ENCODE data around the gene MET.
A peak's percentile ranks its signal among the peaks of the same experiment; 100 is the strongest.

MET gene

DNA sequence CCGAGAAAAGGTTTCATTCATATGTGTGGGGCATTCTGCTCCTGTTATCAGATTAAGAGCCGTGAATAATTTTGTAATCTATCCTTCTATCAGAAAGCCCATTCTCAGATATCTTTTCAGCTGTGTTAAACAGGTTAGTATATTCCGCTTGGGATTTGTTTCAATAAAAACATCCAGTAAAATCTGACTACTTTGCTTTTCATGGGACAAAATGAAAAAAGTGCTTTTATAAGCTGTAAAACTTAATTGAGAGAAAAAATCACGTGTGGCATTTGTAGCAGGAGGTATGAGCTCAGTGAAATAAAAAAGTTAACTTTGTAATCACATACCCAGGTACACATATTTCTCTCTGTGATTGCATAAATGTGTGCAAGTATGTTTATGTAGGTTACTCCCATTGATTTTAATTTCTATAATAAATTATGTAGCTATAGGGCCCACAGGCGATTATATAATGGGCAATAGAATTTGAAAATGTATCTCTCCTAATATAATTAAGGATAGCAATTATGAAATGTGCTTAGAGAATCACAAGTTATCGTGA is 3.9 kb downstream of the MET start (continued):
- TF ChIP-seq ZNF366 (tag by site-specific recombination; conservative IDR thresholded peaks at IDR 0.05) = peak; percentile 61; the same call in 1 of the 2 replicates
- TF ChIP-seq ZNF843 (tag by site-specific recombination; IDR thresholded peaks at IDR 0.05) = peak; percentile 81

DNA sequence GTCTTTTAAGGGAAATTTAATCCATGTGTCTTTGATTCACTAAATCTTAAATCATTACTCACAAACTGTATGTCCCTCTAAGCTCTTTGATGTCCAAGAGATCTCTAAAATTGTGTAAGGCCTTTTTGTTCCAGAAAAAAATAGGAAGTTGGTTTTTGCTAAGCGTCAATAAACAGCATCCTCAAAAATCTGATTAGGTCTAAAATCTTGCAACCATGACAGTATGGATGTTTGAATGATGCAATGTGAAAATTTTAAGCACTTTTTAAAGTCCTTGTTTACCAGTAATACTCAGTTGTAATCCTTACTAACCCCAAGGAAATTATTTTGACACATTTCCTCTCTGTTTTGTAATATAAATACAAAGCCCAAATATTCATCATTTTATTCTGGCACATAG is 6.8 kb downstream of the MET start:
- Histone ChIP-seq H3K4me3 (ENCODE audit: low read depth, low read length) (no peak overlapping the region), H3K4me1 (ENCODE audit: control insufficient read depth, insufficient read depth, low read length) (peaks cover 18% of the 10 kb centered on the region; the same call in 1 of the 2 replicates), H3K27ac (ENCODE audit: extremely low read depth, low read depth, low read length) (no peak overlapping the region), H3K9me3 (ENCODE audit: control insufficient read depth, insufficient read depth, low read depth, low read length) (no peaks in the 10 kb centered on the region), H3K36me3 (ENCODE audit: control insufficient read depth in 2 of 2, insufficient read depth in 1 of 2, low read length in 2 of 2) (no peaks in the 10 kb centered on the region)
- no peak for TF ChIP-seq WT1 (tag by site-specific recombination; IDR thresholded peaks at IDR 0.05)
- no peak for TF ChIP-seq ZNF416 (tag by site-specific recombination; IDR thresholded peaks at IDR 0.05)
- no peak for TF ChIP-seq ZNF311 (tag by site-specific recombination; IDR thresholded peaks at IDR 0.05; ENCODE audit: borderline replicate concordance)
- TF ChIP-seq ZNF404 (tag by site-specific recombination; IDR thresholded peaks at IDR 0.05) = no peak
- TF ChIP-seq ZNF23 (tag by site-specific recombination; IDR thresholded peaks at IDR 0.05; ENCODE audit: borderline replicate concordance) = no peak
- TF ChIP-seq GLIS2 (tag by site-specific recombination; IDR thresholded peaks at IDR 0.05) = no peak
- no peak for TF ChIP-seq KLF7 (tag by site-specific recombination; IDR thresholded peaks at IDR 0.05; ENCODE audit: borderline replicate concordance)
- ChIA-PET POLR2A (interaction anchor here (1.1 kb wide), 1 partner anchor 16 kb away, joined by 3 read pairs; no protein-coding TSS in a partner anchor), CTCF (interaction anchor here (0.8 to 1.0 kb wide), 2 partner anchors 87 to 108 kb away, joined by 3 read pairs; no protein-coding TSS in a partner anchor)

DNA sequence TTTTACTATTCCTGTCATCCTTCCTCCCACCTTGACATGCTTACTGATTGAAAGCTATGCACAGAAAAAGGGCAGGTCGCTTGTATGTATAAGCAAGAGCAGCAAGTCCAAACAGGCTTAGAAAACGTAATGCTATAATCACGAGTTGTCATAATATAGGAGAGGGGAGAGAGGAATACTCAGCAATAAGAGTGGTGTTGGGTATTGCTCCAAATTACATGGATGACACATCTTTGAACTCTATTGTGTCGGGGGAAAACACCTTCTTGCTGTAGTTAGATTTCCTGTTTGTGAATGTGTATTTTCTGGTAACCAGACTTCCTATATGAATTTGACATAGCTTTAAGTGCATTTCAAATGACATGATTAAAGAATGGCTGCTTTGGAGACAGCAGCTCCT is 7.5 kb downstream of the MET start:
- ChIA-PET CTCF (interaction anchor here (1.0 to 1.6 kb wide), 2 partner anchors 8 to 107 kb away, joined by 3 read pairs; no protein-coding TSS in a partner anchor), POLR2A (interaction anchor here (0.6 to 1.1 kb wide), 2 partner anchors 10 to 15 kb away, joined by 3 read pairs; no protein-coding TSS in a partner anchor)
- Histone ChIP-seq H3K9me3 (ENCODE audit: control insufficient read depth, insufficient read depth, low read depth, low read length) (no peaks in the 10 kb centered on the region), H3K4me1 (ENCODE audit: control insufficient read depth, insufficient read depth, low read length) (peaks cover 15% of the 10 kb centered on the region; the same call in 1 of the 2 replicates), H3K4me3 (ENCODE audit: low read depth, low read length) (no peak overlapping the region), H3K27ac (ENCODE audit: extremely low read depth, low read depth, low read length) (no peak overlapping the region), H3K36me3 (ENCODE audit: control insufficient read depth in 2 of 2, insufficient read depth in 1 of 2, low read length in 2 of 2) (no peaks in the 10 kb centered on the region)
- TF ChIP-seq, protein P1, sequence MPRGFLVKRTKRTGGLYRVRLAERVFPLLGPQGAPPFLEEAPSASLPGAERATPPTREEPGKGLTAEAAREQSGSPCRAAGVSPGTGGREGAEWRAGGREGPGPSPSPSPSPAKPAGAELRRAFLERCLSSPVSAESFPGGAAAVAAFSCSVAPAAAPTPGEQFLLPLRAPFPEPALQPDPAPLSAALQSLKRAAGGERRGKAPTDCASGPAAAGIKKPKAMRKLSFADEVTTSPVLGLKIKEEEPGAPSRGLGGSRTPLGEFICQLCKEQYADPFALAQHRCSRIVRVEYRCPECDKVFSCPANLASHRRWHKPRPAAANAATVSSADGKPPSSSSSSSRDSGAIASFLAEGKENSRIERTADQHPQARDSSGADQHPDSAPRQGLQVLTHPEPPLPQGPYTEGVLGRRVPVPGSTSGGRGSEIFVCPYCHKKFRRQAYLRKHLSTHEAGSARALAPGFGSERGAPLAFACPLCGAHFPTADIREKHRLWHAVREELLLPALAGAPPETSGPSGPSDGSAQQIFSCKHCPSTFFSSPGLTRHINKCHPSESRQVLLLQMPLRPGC (tag by site-specific recombination; IDR thresholded peaks at IDR 0.05) = no peak
- TF ChIP-seq, protein P2, sequence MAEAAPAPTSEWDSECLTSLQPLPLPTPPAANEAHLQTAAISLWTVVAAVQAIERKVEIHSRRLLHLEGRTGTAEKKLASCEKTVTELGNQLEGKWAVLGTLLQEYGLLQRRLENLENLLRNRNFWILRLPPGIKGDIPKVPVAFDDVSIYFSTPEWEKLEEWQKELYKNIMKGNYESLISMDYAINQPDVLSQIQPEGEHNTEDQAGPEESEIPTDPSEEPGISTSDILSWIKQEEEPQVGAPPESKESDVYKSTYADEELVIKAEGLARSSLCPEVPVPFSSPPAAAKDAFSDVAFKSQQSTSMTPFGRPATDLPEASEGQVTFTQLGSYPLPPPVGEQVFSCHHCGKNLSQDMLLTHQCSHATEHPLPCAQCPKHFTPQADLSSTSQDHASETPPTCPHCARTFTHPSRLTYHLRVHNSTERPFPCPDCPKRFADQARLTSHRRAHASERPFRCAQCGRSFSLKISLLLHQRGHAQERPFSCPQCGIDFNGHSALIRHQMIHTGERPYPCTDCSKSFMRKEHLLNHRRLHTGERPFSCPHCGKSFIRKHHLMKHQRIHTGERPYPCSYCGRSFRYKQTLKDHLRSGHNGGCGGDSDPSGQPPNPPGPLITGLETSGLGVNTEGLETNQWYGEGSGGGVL (tag by site-specific recombination; IDR thresholded peaks at IDR 0.05) = peak; percentile 44
- TF ChIP-seq, protein P3, sequence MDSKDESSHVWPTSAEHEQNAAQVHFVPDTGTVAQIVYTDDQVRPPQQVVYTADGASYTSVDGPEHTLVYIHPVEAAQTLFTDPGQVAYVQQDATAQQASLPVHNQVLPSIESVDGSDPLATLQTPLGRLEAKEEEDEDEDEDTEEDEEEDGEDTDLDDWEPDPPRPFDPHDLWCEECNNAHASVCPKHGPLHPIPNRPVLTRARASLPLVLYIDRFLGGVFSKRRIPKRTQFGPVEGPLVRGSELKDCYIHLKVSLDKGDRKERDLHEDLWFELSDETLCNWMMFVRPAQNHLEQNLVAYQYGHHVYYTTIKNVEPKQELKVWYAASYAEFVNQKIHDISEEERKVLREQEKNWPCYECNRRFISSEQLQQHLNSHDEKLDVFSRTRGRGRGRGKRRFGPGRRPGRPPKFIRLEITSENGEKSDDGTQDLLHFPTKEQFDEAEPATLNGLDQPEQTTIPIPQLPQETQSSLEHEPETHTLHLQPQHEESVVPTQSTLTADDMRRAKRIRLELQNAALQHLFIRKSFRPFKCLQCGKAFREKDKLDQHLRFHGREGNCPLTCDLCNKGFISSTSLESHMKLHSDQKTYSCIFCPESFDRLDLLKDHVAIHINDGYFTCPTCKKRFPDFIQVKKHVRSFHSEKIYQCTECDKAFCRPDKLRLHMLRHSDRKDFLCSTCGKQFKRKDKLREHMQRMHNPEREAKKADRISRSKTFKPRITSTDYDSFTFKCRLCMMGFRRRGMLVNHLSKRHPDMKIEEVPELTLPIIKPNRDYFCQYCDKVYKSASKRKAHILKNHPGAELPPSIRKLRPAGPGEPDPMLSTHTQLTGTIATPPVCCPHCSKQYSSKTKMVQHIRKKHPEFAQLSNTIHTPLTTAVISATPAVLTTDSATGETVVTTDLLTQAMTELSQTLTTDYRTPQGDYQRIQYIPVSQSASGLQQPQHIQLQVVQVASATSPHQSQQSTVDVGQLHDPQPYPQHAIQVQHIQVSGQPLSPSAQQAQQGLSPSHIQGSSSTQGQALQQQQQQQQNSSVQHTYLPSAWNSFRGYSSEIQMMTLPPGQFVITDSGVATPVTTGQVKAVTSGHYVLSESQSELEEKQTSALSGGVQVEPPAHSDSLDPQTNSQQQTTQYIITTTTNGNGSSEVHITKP (tag by site-specific recombination; IDR thresholded peaks at IDR 0.05) = 0 out of 2 replicates have a peak, but pooled peaks have one; percentile 18
- TF ChIP-seq, protein P4, sequence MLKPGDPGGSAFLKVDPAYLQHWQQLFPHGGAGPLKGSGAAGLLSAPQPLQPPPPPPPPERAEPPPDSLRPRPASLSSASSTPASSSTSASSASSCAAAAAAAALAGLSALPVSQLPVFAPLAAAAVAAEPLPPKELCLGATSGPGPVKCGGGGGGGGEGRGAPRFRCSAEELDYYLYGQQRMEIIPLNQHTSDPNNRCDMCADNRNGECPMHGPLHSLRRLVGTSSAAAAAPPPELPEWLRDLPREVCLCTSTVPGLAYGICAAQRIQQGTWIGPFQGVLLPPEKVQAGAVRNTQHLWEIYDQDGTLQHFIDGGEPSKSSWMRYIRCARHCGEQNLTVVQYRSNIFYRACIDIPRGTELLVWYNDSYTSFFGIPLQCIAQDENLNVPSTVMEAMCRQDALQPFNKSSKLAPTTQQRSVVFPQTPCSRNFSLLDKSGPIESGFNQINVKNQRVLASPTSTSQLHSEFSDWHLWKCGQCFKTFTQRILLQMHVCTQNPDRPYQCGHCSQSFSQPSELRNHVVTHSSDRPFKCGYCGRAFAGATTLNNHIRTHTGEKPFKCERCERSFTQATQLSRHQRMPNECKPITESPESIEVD (tag by site-specific recombination; IDR thresholded peaks at IDR 0.05) = peak; percentile 63
- peak; percentile 87 for TF ChIP-seq SP7 (tag by site-specific recombination; IDR thresholded peaks at IDR 0.05)
- TF ChIP-seq WT1 (tag by site-specific recombination; IDR thresholded peaks at IDR 0.05) = 0 out of 2 replicates have a peak, but pooled peaks have one; percentile 50
- peak; percentile 68 for TF ChIP-seq ZNF629 (tag by site-specific recombination; IDR thresholded peaks at IDR 0.05)
- TF ChIP-seq ZNF132 (tag by site-specific recombination; IDR thresholded peaks at IDR 0.05; ENCODE audit: borderline replicate concordance) = no peak
- 0 out of 2 replicates have a peak, but pooled peaks have one; percentile 37 for TF ChIP-seq ZNF600 (tag by site-specific recombination; IDR thresholded peaks at IDR 0.05)
- 0 out of 2 replicates have a peak, but pooled peaks have one; percentile 25 for TF ChIP-seq ATF2 (tag by site-specific recombination; IDR thresholded peaks at IDR 0.05; ENCODE audit: low read depth)
- peak; percentile 54 for TF ChIP-seq ZNF366 (tag by site-specific recombination; conservative IDR thresholded peaks at IDR 0.05)
- no peak for TF ChIP-seq ZIC2 (tag by site-specific recombination; IDR thresholded peaks at IDR 0.05)
- peak; percentile 52; the same call in 1 of the 2 replicates for TF ChIP-seq PRDM1 (tag by site-specific recombination; IDR thresholded peaks at IDR 0.05)
- TF ChIP-seq KLF10 (tag by site-specific recombination; IDR thresholded peaks at IDR 0.05) = 0 out of 2 replicates have a peak, but pooled peaks have one; percentile 39

All from HEK293 (cell line).